HS-5 (cell line): ENCODE results near the gene ZFAND2B.
"Not testable (repeated sequence)": the region's sequence is repeated elsewhere in the genome, so short reads cannot be mapped to it uniquely, and the experiment has no call there.

Source experiments
- DNase-seq: peaks from one replicate; pipeline ENCODE4 v3.0.0-alpha.2; 2012; ENCODE audit warnings: low read depth

The ZFAND2B gene

GRCh38 chr2:219175928-219176817, 30.4 kb upstream of the ZFAND2B start:
- DNase-seq, result no peak

- peak; percentile 56 for DNase-seq
Observed at GRCh38 chr2:219176818-219177551, 29.6 kb upstream of the ZFAND2B start, which contains the start of gene CNPPD1. CNPPD1 (minus strand) TSS chr2:219176925; CDS start chr2:219176828, 97 bp downstream.

- DNase-seq, result peak; percentile 78
Observed at GRCh38 chr2:219177552-219178376, 28.8 kb upstream of the ZFAND2B start, which contains the start of gene RETREG2. RETREG2 (plus strand) TSS chr2:219178275; CDS start chr2:219178353, 78 bp downstream.

GRCh38 chr2:219178377-219179175, 28.0 kb upstream of the ZFAND2B start:
- DNase-seq, result no peak

- no peak for DNase-seq
Observed at GRCh38 chr2:219179601-219180465, 26.7 kb upstream of the ZFAND2B start.

- DNase-seq, result no peak
Observed at GRCh38 chr2:219180961-219181360, 25.6 kb upstream of the ZFAND2B start.

- no peak for DNase-seq
Observed at GRCh38 chr2:219181531-219181930, 25.1 kb upstream of the ZFAND2B start.

GRCh38 chr2:219182331-219183150, 24.0 kb upstream of the ZFAND2B start:
- DNase-seq, result no peak

- no peak for DNase-seq
Observed at GRCh38 chr2:219183151-219183772, 23.3 kb upstream of the ZFAND2B start.

- DNase-seq, result no peak
Observed at GRCh38 chr2:219184121-219184520, 22.5 kb upstream of the ZFAND2B start.

GRCh38 chr2:219186754-219187456, 19.7 kb upstream of the ZFAND2B start:
- no peak for DNase-seq

- no peak for DNase-seq
Observed at GRCh38 chr2:219197388-219197787, 9.2 kb upstream of the ZFAND2B start.

GRCh38 chr2:219198974-219199373, 7.6 kb upstream of the ZFAND2B start:
- no peak for DNase-seq

GRCh38 chr2:219199470-219200211, 6.9 kb upstream of the ZFAND2B start:
- DNase-seq, result no peak

- not testable (repeated sequence) for DNase-seq
Observed at GRCh38 chr2:219200502-219201326, 5.9 kb upstream of the ZFAND2B start.

GRCh38 chr2:219201331-219201730, 5.3 kb upstream of the ZFAND2B start:
- DNase-seq, result not testable (repeated sequence)
